Activated T-cell treated with anti-CD3 and anti-CD28 coated beads, Interleukin-2, amount 50 U/mL, for 4 hours (primary cell): ENCODE measurements around the gene LDLRAD3. TPM values are rescaled to one million over a fixed set of nuclear protein-coding genes. Genes with fewer than 3 reads are reported as not detected.

Experiments used
- ATAC-seq, 2 donors: fragments of 200-7000 bp; cut with Tn5 transposase; one replicate each; pipeline ENCODE4 v1.10.0; 2021
- DNase-seq: peaks from one replicate; pipeline ENCODE4 v3.0.0-alpha.2; 2020
- H3K27me3 Mint-ChIP-seq: one replicate; pipeline ENCODE4 v1.8.0; 2021; ENCODE audit warnings: low read depth, mixed read lengths
- H3K36me3 Mint-ChIP-seq: one replicate; pipeline ENCODE4 v1.8.0; 2022; ENCODE audit warnings: mixed read lengths; ENCODE audit not compliant: insufficient read depth
- H3K4me1 Mint-ChIP-seq: one replicate; pipeline ENCODE4 v1.8.0; 2021; ENCODE audit warnings: low read depth, mixed read lengths
- H3K4me3 Mint-ChIP-seq: one replicate; pipeline ENCODE4 v1.8.0; 2021; ENCODE audit warnings: mild to moderate bottlenecking, moderate library complexity, mixed read lengths
- H3K9me3 Mint-ChIP-seq: one replicate; pipeline ENCODE4 v1.8.0; 2021; ENCODE audit warnings: mixed read lengths
- total RNA-seq, 3 donors: library from RNA; stranded (reverse); gene quantifications; one replicate each; pipeline ENCODE4 v1.2.1, GENCODE V29; 2021

The LDLRAD3 gene
- total RNA-seq, 3 donors from 2014 or later, result 0.29 to 0.76 (median 0.71) TPM

DNA sequence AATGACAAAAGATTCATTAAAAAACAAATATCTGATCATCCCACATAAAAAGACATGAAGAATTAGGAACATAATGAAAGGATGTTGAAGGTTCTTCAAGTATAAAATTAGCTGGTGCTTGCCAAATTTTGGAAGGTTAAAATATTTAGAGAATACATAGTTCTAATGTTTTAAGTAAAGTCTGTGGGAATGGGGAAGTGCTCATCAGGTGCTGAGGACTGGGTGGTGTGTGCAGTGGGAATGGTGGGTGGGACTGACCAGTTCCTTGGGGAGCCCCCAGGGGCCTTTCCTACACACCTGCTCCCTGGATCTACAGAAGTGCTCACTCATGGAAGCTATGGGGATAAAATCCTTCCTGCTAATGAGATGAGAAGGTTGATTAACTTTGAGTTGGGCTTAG is 11.8 kb downstream of the LDLRAD3 start:
- no peak for ATAC-seq
- H3K36me3 Mint-ChIP-seq, result no peaks in the 10 kb centered on the region

DNA sequence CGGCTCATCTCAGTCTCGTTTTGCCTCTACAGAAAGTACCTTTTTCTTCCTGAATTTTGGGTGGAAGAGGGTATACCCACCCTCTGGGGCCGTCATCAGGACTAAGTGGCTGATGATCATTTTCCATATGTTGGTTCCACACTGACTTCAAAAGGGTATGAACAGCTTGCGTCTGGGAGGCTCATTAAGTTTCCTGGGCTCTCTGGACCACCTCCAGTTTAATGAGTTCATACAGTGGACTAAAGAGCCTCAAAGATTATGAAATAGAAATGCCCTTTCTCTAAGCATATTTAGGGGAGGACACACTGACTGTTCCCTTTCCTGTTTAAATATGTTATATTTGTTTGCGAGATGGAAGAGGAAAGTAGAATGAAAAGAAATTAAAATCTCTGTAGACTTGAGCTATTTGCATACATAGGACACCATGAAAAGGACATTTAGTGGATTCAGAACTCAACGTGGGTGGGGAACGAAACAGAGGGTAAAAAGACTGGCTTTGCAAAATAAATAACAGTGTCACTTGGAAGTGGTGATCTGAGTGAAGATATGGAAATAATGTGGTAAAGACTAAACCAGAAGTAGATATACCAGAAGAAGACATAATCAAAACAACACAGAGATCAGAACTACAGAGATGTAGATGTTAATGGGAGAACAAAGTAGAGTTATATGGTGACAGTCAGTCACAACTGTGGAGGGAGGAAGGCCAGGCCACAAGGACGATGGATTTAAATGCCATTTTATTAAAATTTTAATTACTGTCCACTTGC is 18.7 kb downstream of the LDLRAD3 start:
- no peak for DNase-seq
- ATAC-seq, result no peak
- Mint-ChIP-seq H3K27me3 (peaks cover 4% of the 10 kb centered on the region), H3K9me3 (no peaks in the 10 kb centered on the region), H3K4me1 (no peaks in the 10 kb centered on the region), H3K4me3 (no peak overlapping the region), H3K36me3 (no peaks in the 10 kb centered on the region)

More for the DNA sequence above, 11.8 kb downstream of the LDLRAD3 start:
- no peak for DNase-seq
- Mint-ChIP-seq H3K27me3 (peaks cover 6% of the 10 kb centered on the region), H3K4me3 (no peak overlapping the region), H3K9me3 (no peaks in the 10 kb centered on the region), H3K4me1 (no peaks in the 10 kb centered on the region)

DNA sequence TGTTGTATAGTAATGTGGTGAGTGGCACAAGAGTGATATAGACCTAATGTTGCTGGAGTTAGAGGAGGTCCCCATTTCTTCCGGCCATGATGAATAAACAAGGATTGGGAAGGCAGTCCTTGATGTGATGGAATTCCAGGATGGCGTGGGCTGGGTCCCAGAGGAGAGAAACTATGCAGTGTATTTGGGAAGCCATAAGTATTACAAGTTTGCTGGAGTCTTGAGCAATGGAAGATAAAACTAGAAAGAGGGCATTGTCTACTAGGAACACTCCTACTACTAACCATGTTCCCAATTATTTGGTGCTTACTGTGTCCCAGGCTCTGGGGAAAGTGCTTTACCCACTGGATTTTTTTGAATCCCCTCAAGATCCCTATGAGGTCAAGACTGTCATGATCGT is 20.0 kb downstream of the LDLRAD3 start:
- ATAC-seq (no peak), DNase-seq (no peak)
- Mint-ChIP-seq H3K27me3 (peaks cover 4% of the 10 kb centered on the region), H3K9me3 (no peaks in the 10 kb centered on the region), H3K36me3 (no peaks in the 10 kb centered on the region), H3K4me1 (no peaks in the 10 kb centered on the region), H3K4me3 (no peak overlapping the region)

DNA sequence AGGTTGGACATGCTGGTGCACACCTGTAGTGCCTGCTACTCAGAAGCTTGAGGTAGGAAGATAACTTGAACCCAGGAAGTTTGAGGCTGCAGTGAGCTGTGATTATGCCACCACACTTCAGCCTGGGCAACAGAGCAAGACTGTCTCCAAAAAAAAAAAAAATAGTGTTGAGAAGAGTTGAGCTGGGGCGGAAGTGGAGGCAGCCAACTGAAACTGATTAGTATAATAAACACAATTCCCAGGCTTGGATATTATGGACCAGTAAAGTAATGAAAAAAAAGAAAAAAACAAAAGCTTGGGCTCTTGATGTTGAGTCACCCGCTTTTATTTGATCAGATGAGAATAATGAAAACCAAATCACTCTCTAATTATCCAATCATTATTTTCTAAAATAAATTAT is 21.0 kb downstream of the LDLRAD3 start:
- no peaks in the 10 kb centered on the region for H3K36me3 Mint-ChIP-seq

DNA sequence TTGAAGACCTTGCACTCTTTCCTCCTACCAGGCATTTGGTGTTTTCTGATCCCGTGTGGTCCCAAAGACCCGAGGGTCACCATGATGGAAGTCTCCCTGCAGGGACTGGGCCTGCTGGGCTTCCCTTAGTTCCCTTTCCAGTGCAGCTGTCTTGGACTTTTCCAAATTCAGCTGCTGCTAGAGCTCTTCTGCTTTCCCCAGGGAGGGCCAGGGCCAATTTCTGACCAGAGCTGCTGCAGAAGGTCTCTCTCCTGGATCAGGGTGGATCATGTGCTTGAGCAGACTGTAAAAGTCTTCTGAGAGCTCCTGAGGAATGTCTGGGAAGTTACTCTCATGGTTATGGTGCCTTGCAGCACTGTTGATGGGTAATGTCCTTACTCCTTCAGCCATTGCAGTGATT is 23.2 kb downstream of the LDLRAD3 start:
- Mint-ChIP-seq H3K9me3 (no peaks in the 10 kb centered on the region), H3K27me3 (peaks cover 6% of the 10 kb centered on the region), H3K4me1 (no peaks in the 10 kb centered on the region), H3K36me3 (no peaks in the 10 kb centered on the region), H3K4me3 (no peak overlapping the region)
- ATAC-seq (no peak), DNase-seq (no peak)

More for the DNA sequence above, 21.0 kb downstream of the LDLRAD3 start:
- no peak for ATAC-seq
- Mint-ChIP-seq H3K4me3 (no peak overlapping the region), H3K4me1 (no peaks in the 10 kb centered on the region), H3K27me3 (peaks cover 4% of the 10 kb centered on the region), H3K9me3 (no peaks in the 10 kb centered on the region)
- no peak for DNase-seq

DNA sequence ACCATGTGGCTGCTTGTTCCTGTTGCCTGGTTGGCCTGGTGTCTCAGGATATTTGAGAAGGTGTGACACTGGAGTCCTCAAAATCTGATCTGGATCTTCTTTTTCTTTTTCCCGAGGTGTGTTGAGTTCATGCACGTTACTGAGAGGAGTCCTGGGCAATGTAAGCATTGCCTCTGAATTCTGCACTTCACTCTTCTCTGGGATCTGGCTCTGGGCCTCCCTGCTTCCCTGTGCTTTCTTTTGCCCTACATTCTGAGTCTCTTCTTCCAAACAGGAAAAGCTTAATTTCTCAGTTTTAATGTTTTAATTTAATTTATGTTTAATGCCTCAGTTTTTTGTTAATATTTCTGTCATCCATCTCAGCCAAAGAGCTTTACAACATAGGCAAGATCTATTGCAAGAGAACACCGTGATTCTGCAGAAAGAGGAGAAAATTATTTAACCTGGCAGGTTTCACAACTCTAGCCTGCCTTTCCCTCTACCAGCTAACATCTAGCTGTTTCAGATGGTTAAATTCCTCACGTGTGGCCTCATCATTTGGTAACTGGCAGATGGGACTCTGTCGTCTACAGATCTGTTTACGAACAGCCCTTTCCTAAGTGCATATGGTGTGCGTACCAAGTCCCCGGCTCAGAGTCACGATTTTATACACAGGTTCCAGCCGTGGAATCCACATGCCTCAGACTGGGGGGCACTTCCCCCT is 24.7 kb downstream of the LDLRAD3 start:
- Mint-ChIP-seq H3K4me1 (no peaks in the 10 kb centered on the region), H3K9me3 (no peaks in the 10 kb centered on the region), H3K27me3 (peaks cover 5% of the 10 kb centered on the region), H3K36me3 (no peaks in the 10 kb centered on the region), H3K4me3 (no peak overlapping the region)
- ATAC-seq, result no peak
- no peak for DNase-seq

DNA sequence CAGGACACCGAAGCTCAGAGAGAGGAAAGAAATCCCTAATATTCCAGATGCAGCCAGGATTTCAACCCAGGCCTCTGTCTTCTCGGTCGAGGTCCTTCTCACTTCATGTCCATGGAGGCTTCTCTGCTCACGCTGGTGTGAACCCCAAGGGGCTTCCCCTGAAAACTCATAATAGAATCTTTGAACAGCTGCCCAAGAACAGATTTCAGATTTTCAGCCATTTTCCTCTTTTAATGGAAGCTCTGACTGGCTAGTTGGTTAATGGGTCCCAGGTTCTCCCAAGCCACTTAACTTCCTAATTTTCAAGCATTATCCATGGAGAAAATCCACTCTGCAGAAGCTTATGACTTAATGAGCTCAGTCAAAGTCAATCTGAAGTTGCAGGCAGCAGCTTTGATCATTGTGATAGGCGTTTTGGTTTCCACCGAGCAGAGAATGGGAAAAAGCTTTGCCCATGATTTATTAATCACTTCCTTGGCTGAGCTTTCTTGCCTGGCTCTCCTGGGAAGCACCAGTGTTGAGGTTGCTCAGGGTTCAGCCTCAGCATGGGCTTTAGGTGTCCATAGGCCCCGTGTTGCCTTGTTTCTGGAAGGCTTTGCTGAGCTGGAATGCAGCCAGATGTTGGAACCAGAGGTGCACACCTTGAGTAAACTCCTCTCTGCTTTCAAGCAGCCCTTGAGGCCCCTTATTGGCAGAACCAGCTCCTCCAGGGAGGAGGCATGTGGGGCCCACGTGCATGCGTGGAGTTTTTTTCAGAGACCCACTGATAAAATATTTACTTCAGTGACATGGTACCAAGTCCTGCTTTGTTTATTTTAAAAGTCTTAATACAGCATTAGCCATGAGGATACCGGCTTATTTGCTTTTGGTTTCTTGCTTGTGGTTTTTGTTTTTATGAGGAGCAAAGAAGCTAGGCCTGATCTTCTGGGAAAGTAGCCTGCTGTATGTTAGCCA is 25.5 kb downstream of the LDLRAD3 start:
- H3K4me1 Mint-ChIP-seq, result no peaks in the 10 kb centered on the region
- H3K27me3 Mint-ChIP-seq, result peaks cover 4% of the 10 kb centered on the region
- no peaks in the 10 kb centered on the region for H3K36me3 Mint-ChIP-seq

DNA sequence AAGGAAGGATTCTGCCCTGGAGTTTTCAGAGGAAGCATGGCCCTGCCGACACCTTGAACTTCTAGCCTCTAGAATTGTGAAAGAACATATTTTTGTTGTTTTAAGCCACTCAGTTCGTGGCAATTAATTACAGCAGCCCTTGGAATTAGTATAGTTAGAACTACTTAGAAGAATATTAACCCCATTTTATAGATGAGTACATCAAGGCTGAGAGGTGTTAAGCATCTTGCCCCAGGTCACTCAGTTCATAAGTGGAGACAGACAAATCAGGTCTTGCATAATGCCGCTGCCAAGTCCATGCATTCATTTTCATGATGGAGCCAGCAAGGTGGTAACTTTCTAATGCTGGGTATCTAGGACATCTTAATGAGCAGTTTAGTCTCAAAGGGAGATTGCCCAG is 26.6 kb downstream of the LDLRAD3 start:
- DNase-seq (no peak), ATAC-seq (no peak)
- H3K4me3 Mint-ChIP-seq, result no peak overlapping the region
- no peaks in the 10 kb centered on the region for H3K9me3 Mint-ChIP-seq
- H3K4me1 Mint-ChIP-seq, result no peaks in the 10 kb centered on the region
- no peaks in the 10 kb centered on the region for H3K36me3 Mint-ChIP-seq
- H3K27me3 Mint-ChIP-seq, result peaks cover 4% of the 10 kb centered on the region

More for the DNA sequence above, 25.5 kb downstream of the LDLRAD3 start:
- no peak overlapping the region for H3K4me3 Mint-ChIP-seq
- DNase-seq (no peak), ATAC-seq (no peak)
- no peaks in the 10 kb centered on the region for H3K9me3 Mint-ChIP-seq

- H3K27me3 Mint-ChIP-seq, result peaks cover 4% of the 10 kb centered on the region
- ATAC-seq (no peak), DNase-seq (no peak)
- peaks cover 4% of the 10 kb centered on the region for H3K9me3 Mint-ChIP-seq
- no peaks in the 10 kb centered on the region for H3K4me1 Mint-ChIP-seq
- H3K4me3 Mint-ChIP-seq, result no peak overlapping the region
- no peaks in the 10 kb centered on the region for H3K36me3 Mint-ChIP-seq
Observed at GRCh38 chr11:35971841-35972422, 28.1 kb downstream of the LDLRAD3 start.

GRCh38 chr11:35974882-35975589 is 31.2 kb downstream of the LDLRAD3 start:
- ATAC-seq (no peak), DNase-seq (no peak)
- H3K27me3 Mint-ChIP-seq, result peaks cover 4% of the 10 kb centered on the region
- H3K4me3 Mint-ChIP-seq, result no peak overlapping the region
- H3K9me3 Mint-ChIP-seq, result peaks cover 4% of the 10 kb centered on the region
- no peaks in the 10 kb centered on the region for H3K36me3 Mint-ChIP-seq
- H3K4me1 Mint-ChIP-seq, result no peaks in the 10 kb centered on the region

- ATAC-seq (no peak), DNase-seq (no peak)
- Mint-ChIP-seq H3K4me1 (no peaks in the 10 kb centered on the region), H3K27me3 (peaks cover 4% of the 10 kb centered on the region), H3K4me3 (no peak overlapping the region), H3K9me3 (peaks cover 4% of the 10 kb centered on the region), H3K36me3 (no peaks in the 10 kb centered on the region)
Observed at GRCh38 chr11:35976434-35976833, 32.6 kb downstream of the LDLRAD3 start.

GRCh38 chr11:35978183-35978582 is 34.3 kb downstream of the LDLRAD3 start:
- Mint-ChIP-seq H3K36me3 (no peaks in the 10 kb centered on the region), H3K9me3 (peaks cover 4% of the 10 kb centered on the region), H3K4me3 (no peak overlapping the region), H3K4me1 (no peaks in the 10 kb centered on the region), H3K27me3 (peaks cover 2% of the 10 kb centered on the region)
- DNase-seq (no peak), ATAC-seq (no peak)

DNA sequence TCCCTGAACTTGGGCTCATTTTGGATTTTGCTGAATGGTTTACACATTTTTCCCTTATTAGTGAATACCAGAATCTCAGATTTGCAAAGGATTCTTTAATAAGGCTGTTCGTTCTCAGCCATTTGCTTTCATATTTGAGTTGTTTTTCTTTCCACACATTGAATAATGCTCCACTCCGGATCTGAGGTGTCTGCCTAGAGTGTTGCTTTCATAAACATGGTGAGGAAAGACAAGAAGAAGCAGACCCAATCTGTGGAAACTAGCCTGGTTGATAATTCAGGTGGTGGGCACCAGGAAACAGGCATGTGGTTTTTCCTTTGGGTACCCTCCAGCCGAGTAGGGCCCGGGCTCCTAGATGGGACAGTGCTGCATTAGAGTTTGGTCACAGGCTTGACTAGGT is 35.0 kb downstream of the LDLRAD3 start:
- ATAC-seq (no peak), DNase-seq (no peak)
- H3K36me3 Mint-ChIP-seq, result no peaks in the 10 kb centered on the region
- no peaks in the 10 kb centered on the region for H3K4me1 Mint-ChIP-seq
- H3K4me3 Mint-ChIP-seq, result no peak overlapping the region
- H3K27me3 Mint-ChIP-seq, result peaks cover 2% of the 10 kb centered on the region
- peaks cover 4% of the 10 kb centered on the region for H3K9me3 Mint-ChIP-seq
